Nephron progenitor cell (in vitro differentiated cells): Measurements from ENCODE around the gene SUCLA2.
A peak's percentile ranks its signal among the peaks of the same experiment; 100 is the strongest.

Experiments used
- DNase-seq: peaks from one replicate; pipeline ENCODE4 v3.0.0; 2021
- H3K27ac Mint-ChIP-seq: 2 replicates; pipeline ENCODE4 v1.8.0; 2021; ENCODE audit warnings: mild to moderate bottlenecking, moderate library complexity, mixed read lengths
- H3K27me3 Mint-ChIP-seq: 2 replicates; pipeline ENCODE4 v1.8.0; 2021; ENCODE audit warnings: mild to moderate bottlenecking, low read depth, mixed read lengths; ENCODE audit not compliant: poor library complexity
- H3K36me3 Mint-ChIP-seq: 2 replicates; pipeline ENCODE4 v1.8.0; 2021; ENCODE audit warnings: low read depth, mixed read lengths
- H3K4me1 Mint-ChIP-seq: 2 replicates; pipeline ENCODE4 v1.8.0; 2021; ENCODE audit warnings: mixed read lengths
- H3K4me3 Mint-ChIP-seq: 2 replicates; pipeline ENCODE4 v1.8.0; 2021; ENCODE audit warnings: mild to moderate bottlenecking, moderate library complexity, mixed read lengths
- H3K9me3 Mint-ChIP-seq: 2 replicates; pipeline ENCODE4 v1.8.0; 2021; ENCODE audit warnings: mild to moderate bottlenecking, moderate library complexity, mixed read lengths
- CTCF ChIP-seq: fragments of 200-600 bp; sonication (generic); IDR thresholded peaks from 2 replicates; pipeline ENCODE4 v1.5.0; 2021; ENCODE audit warnings: antibody characterized with exemption

The SUCLA2 gene

GRCh38 chr13:47897411-47898050 lies 103.5 kb downstream of the SUCLA2 start:
- Mint-ChIP-seq H3K36me3 (peaks cover 15% of the 10 kb centered on the region), H3K9me3 (peaks cover 22% of the 10 kb centered on the region), H3K4me1 (peaks cover 5% of the 10 kb centered on the region), H3K27me3 (peaks cover 3% of the 10 kb centered on the region), H3K4me3 (no peak overlapping the region), H3K27ac (peak overlapping the region; percentile 29)
- no peak for TF ChIP-seq CTCF
- DNase-seq = no peak

- Mint-ChIP-seq H3K36me3 (peaks cover 15% of the 10 kb centered on the region), H3K27ac (no peak overlapping the region), H3K9me3 (peaks cover 18% of the 10 kb centered on the region), H3K4me1 (peaks cover 5% of the 10 kb centered on the region), H3K4me3 (no peak overlapping the region), H3K27me3 (peaks cover 3% of the 10 kb centered on the region)
- no peak for TF ChIP-seq CTCF
- DNase-seq = no peak
Measured at GRCh38 chr13:47896546-47896945, 104.5 kb downstream of the SUCLA2 start.

- peaks cover 5% of the 10 kb centered on the region for H3K4me1 Mint-ChIP-seq
- no peak overlapping the region for H3K27ac Mint-ChIP-seq
- no peak for DNase-seq
- peaks cover 3% of the 10 kb centered on the region for H3K27me3 Mint-ChIP-seq
- H3K36me3 Mint-ChIP-seq = peaks cover 15% of the 10 kb centered on the region
- no peak overlapping the region for H3K4me3 Mint-ChIP-seq
- H3K9me3 Mint-ChIP-seq = peaks cover 18% of the 10 kb centered on the region
- no peak for TF ChIP-seq CTCF
Measured at GRCh38 chr13:47896111-47896510, 105.0 kb downstream of the SUCLA2 start.

GRCh38 chr13:47893527-47893926 lies 107.5 kb downstream of the SUCLA2 start:
- no peak for DNase-seq
- H3K36me3 Mint-ChIP-seq = no peaks in the 10 kb centered on the region
- no peak for TF ChIP-seq CTCF
- no peaks in the 10 kb centered on the region for H3K9me3 Mint-ChIP-seq
- no peak overlapping the region for H3K4me3 Mint-ChIP-seq
- peaks cover 5% of the 10 kb centered on the region for H3K4me1 Mint-ChIP-seq
- peaks cover 2% of the 10 kb centered on the region for H3K27me3 Mint-ChIP-seq
- no peak overlapping the region for H3K27ac Mint-ChIP-seq
